ENCODE results near the gene AMER2.

Gene AMER2

DNA sequence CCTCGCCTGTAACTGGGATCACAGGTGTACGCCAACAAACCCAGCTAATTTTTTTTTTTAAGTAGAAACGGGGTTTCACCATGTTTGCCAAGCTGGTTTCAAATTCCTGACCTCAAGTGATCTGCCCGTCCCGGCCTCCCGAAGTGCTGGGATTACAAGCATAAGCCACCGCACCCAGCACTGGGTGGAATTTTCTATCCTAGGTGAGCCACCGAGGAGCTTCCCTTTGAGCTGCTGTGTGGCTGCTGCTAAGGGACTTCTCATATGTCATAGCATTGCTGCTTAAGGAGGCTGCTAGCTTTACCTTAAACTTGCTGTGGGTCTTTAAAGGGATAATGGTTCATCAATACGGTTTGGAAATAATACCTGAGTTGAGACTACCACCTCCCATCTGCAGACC, 2.9 kb upstream of the AMER2 start:
- Histone ChIP-seq H3K27ac (ENCODE audit: low read depth, low read length) (no peak overlapping the region), H3K36me3 (ENCODE audit: control insufficient read depth in 5 of 5, insufficient read depth in 5 of 5, low read length in 5 of 5) (no peaks in the 10 kb centered on the region), H3K4me3 (ENCODE audit: low read depth in 1 of 5, low read length in 5 of 5) (no peak overlapping the region), H3K9me3 (ENCODE audit: control insufficient read depth in 5 of 5, low read length in 5 of 5) (peaks cover 0 to 10% (median 0%) of the 10 kb centered on the region in 5 donors), H3K9ac (ENCODE audit: low read length in 5 of 5) (no peak overlapping the region), H3K27me3 (ENCODE audit: control insufficient read depth in 5 of 5, insufficient read depth in 4 of 5, low read length in 5 of 5) (peaks cover 30 to 55% (median 42%) of the 10 kb centered on the region in 5 donors), H3K4me1 (ENCODE audit: control insufficient read depth in 5 of 5, insufficient read depth in 5 of 5, low read length in 5 of 5) (peaks cover 3 to 18% (median 16%) of the 10 kb centered on the region in 5 donors)

DNA sequence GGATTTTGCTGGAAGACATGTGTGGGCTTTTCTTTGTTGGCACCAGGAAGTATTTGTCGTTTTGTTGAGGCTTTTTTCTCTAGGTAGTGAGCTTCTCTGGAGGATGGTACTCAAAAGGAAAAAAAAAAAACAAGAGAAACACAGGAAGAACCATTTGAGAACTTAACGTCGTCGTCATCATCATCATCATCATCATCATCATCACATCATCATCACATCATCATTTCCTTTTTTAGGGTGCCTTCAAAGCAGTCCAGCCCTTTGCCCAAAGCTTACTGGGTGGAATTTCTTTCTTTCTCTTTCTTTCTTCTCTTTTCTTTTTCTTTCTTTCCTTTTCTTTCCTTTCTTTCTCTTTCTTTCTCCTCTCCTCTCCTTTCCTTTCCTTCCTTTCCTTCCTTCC, 2.2 kb upstream of the AMER2 start:
- no peak overlapping the region for H3K4me3 ChIP-seq (ENCODE audit: low read depth in 1 of 5, low read length in 5 of 5)
- peaks cover 0 to 6% (median 0%) of the 10 kb centered on the region in 5 donors for H3K9me3 ChIP-seq (ENCODE audit: control insufficient read depth in 5 of 5, low read length in 5 of 5)
- no peaks in the 10 kb centered on the region for H3K36me3 ChIP-seq (ENCODE audit: control insufficient read depth in 5 of 5, insufficient read depth in 5 of 5, low read length in 5 of 5)
- no peak overlapping the region for H3K27ac ChIP-seq (ENCODE audit: low read depth, low read length)
- H3K27me3 ChIP-seq (ENCODE audit: control insufficient read depth in 5 of 5, insufficient read depth in 4 of 5, low read length in 5 of 5), result peaks cover 35 to 56% (median 46%) of the 10 kb centered on the region in 5 donors
- no peak overlapping the region for H3K9ac ChIP-seq (ENCODE audit: low read length in 5 of 5)
- peaks cover 3 to 18% (median 16%) of the 10 kb centered on the region in 5 donors for H3K4me1 ChIP-seq (ENCODE audit: control insufficient read depth in 5 of 5, insufficient read depth in 5 of 5, low read length in 5 of 5)

DNA sequence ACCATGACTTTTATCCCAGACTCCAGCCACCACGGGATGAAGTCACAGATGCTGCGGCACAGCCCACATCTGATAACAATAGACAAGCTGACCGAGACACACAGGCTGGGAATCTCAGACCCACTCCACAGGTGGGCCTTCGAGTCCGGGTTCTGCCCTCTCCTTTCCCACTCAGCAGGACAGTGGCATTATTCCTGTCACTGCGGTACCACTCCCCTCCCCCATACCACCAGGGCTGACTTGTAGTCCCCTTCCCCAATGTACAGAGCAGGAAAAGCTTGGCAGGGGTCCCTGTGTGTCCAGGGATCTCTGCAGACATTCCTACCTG, 179 bp upstream of the AMER2 start:
- no peak overlapping the region for H3K27ac ChIP-seq (ENCODE audit: low read depth, low read length)
- no peaks in the 10 kb centered on the region for H3K36me3 ChIP-seq (ENCODE audit: control insufficient read depth in 5 of 5, insufficient read depth in 5 of 5, low read length in 5 of 5)
- H3K4me1 ChIP-seq (ENCODE audit: control insufficient read depth in 5 of 5, insufficient read depth in 5 of 5, low read length in 5 of 5), result peaks cover 3 to 18% (median 16%) of the 10 kb centered on the region in 5 donors
- peak overlapping the region in 2 of 5 donors; percentile 60 to 61 for H3K4me3 ChIP-seq (ENCODE audit: low read depth in 1 of 5, low read length in 5 of 5)
- peaks cover 35 to 52% (median 46%) of the 10 kb centered on the region in 5 donors for H3K27me3 ChIP-seq (ENCODE audit: control insufficient read depth in 5 of 5, insufficient read depth in 4 of 5, low read length in 5 of 5)
- no peaks in the 10 kb centered on the region for H3K9me3 ChIP-seq (ENCODE audit: control insufficient read depth in 5 of 5, low read length in 5 of 5)
- H3K9ac ChIP-seq (ENCODE audit: low read length in 5 of 5), result no peak overlapping the region

DNA sequence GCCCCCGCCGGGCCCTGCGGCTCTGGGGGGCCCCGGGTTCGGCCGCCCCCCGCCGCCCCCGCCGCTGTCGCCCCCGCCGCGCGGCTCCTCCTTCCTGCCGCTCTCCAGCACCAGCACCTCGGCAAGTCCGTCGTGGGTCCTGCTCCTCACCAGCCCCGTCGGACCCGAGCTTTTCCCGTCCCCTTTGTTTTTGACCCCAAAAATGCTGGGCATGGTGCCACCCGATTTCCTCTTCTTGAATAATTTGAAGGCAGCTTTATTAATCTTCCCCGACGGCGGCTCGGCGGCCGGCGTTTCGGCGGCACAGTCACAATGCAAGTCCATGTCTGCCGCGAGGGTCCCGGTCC, 945 bp downstream of the AMER2 start:
- Histone ChIP-seq H3K9ac (ENCODE audit: low read length in 5 of 5) (no peak overlapping the region), H3K4me3 (ENCODE audit: low read depth in 1 of 5, low read length in 5 of 5) (peak overlapping the region in 4 of 5 donors; percentile 39 to 61 (median 58)), H3K27ac (ENCODE audit: low read depth, low read length) (no peak overlapping the region), H3K4me1 (ENCODE audit: control insufficient read depth in 5 of 5, insufficient read depth in 5 of 5, low read length in 5 of 5) (peaks cover 3 to 18% (median 16%) of the 10 kb centered on the region in 5 donors), H3K9me3 (ENCODE audit: control insufficient read depth in 5 of 5, low read length in 5 of 5) (no peaks in the 10 kb centered on the region), H3K27me3 (ENCODE audit: control insufficient read depth in 5 of 5, insufficient read depth in 4 of 5, low read length in 5 of 5) (peaks cover 35 to 47% (median 40%) of the 10 kb centered on the region in 5 donors), H3K36me3 (ENCODE audit: control insufficient read depth in 5 of 5, insufficient read depth in 5 of 5, low read length in 5 of 5) (no peaks in the 10 kb centered on the region)

DNA sequence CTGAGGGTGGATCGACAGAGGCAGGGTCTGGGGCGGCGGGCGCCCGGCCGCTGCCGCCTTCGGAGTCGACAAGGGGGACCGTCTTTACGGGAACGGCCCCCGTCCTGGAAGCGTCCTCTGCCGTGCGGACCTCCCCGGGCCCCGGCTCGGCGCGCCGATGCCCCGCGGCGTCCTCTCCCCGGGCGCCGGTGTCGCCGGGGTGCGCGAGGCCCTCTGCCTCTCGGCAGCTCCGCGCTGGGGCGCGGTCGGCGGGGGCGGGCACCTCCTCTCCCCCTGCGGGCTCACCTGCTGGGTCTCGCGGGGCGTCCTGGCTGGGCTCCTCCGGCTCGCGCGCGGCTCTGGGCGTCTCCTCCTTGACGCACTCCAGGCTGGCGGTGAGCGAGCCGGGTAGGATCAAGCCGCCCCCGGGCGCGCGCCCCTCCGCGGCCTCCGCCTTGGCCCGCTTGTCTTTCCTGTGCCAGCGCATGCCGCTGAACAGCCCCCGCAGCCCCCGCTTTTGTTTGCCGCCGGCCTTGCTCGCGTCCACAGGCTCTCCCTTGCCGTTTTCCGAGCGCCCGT, 1.5 kb downstream of the AMER2 start:
- H3K9ac ChIP-seq (ENCODE audit: low read length in 5 of 5), result no peak overlapping the region
- H3K9me3 ChIP-seq (ENCODE audit: control insufficient read depth in 5 of 5, low read length in 5 of 5), result no peaks in the 10 kb centered on the region
- H3K27ac ChIP-seq (ENCODE audit: low read depth, low read length), result no peak overlapping the region
- no peaks in the 10 kb centered on the region for H3K36me3 ChIP-seq (ENCODE audit: control insufficient read depth in 5 of 5, insufficient read depth in 5 of 5, low read length in 5 of 5)
- H3K4me3 ChIP-seq (ENCODE audit: low read depth in 1 of 5, low read length in 5 of 5), result peak overlapping the region in 1 of 5 donors; percentile 16
- H3K27me3 ChIP-seq (ENCODE audit: control insufficient read depth in 5 of 5, insufficient read depth in 4 of 5, low read length in 5 of 5), result peaks cover 29 to 42% (median 36%) of the 10 kb centered on the region in 5 donors
- H3K4me1 ChIP-seq (ENCODE audit: control insufficient read depth in 5 of 5, insufficient read depth in 5 of 5, low read length in 5 of 5), result peaks cover 3 to 18% (median 16%) of the 10 kb centered on the region in 5 donors

DNA sequence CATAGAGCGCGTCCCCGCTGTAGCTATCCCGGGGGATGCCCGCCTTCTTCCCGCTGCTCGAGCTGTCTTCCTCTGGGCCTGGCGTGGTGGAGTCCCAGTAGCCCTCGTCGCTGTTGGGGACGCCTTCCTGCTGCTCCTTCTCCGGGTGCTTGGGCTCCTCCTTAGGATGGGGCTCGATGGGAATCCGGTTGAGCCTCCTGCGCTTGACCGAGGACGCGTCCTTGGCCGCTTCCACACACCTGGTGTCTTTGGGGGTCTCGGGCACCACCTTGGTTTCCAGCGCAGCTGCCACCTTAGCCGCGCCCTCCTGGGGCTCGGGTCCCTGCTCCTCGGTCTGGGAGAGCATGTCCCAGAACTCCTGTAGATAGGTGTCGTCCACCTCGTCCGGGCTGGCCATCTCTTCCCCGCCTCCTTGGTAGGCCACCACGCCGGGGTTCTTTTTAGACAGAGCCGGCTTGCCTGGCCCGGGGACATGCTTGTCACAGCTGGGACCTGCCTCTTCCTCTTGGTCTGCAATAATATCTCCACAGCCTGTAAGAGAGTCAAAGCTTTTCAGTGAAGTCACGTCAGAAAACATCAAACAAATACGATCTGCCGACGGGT, 2.0 kb downstream of the AMER2 start:
- Histone ChIP-seq H3K36me3 (ENCODE audit: control insufficient read depth in 5 of 5, insufficient read depth in 5 of 5, low read length in 5 of 5) (no peaks in the 10 kb centered on the region), H3K4me3 (ENCODE audit: low read depth in 1 of 5, low read length in 5 of 5) (no peak overlapping the region), H3K27me3 (ENCODE audit: control insufficient read depth in 5 of 5, insufficient read depth in 4 of 5, low read length in 5 of 5) (peaks cover 25 to 36% (median 34%) of the 10 kb centered on the region in 5 donors), H3K9me3 (ENCODE audit: control insufficient read depth in 5 of 5, low read length in 5 of 5) (no peaks in the 10 kb centered on the region), H3K9ac (ENCODE audit: low read length in 5 of 5) (no peak overlapping the region), H3K27ac (ENCODE audit: low read depth, low read length) (no peak overlapping the region), H3K4me1 (ENCODE audit: control insufficient read depth in 5 of 5, insufficient read depth in 5 of 5, low read length in 5 of 5) (peaks cover 3 to 18% (median 16%) of the 10 kb centered on the region in 5 donors)

DNA sequence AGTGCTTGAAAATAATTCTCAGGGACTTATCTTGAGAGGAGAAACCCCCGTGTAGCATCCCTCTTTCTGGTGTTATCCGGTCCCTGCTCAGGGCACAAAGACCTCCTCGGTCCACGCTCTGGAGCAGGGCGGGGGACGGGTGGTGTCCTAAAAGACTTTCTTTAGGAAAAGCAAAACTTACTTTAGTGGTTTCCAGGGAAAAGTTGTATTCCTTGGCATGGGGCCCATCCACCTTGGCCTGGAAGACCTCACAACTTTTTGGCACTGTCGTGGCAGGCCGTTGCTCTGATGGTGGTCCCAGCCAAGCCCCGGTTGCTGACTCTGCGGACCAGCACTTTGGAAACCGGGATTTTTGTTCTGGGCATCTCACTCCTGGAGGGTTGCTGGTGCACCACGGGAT, 2.7 kb downstream of the AMER2 start:
- H3K27me3 ChIP-seq (ENCODE audit: control insufficient read depth in 5 of 5, insufficient read depth in 4 of 5, low read length in 5 of 5), result peaks cover 24 to 35% (median 33%) of the 10 kb centered on the region in 5 donors
- no peak overlapping the region for H3K27ac ChIP-seq (ENCODE audit: low read depth, low read length)
- H3K9ac ChIP-seq (ENCODE audit: low read length in 5 of 5), result no peak overlapping the region

DNA sequence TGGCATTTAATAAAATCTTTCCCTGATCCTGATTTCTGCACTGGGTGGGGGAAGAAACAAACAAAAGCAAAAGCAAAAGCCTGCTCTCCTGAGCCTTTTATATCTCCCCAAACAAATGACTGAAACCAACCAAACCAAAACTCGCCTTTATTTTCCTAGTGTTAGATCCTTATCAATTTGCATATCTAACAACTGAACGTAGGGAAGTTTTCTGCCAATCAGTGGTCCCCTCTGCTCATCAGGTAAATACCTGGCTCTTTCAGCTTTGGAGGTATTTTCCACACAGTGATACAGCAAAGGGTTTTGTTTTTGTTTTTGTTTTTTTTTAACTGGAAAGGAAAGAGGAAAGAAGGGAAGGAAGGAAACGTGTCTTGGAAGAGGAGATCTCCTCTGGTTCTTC, 3.3 kb downstream of the AMER2 start:
- H3K9me3 ChIP-seq (ENCODE audit: control insufficient read depth in 5 of 5, low read length in 5 of 5), result no peaks in the 10 kb centered on the region
- H3K9ac ChIP-seq (ENCODE audit: low read length in 5 of 5), result no peak overlapping the region
- peaks cover 24 to 33% (median 32%) of the 10 kb centered on the region in 5 donors for H3K27me3 ChIP-seq (ENCODE audit: control insufficient read depth in 5 of 5, insufficient read depth in 4 of 5, low read length in 5 of 5)
- H3K4me3 ChIP-seq (ENCODE audit: low read depth in 1 of 5, low read length in 5 of 5), result no peak overlapping the region
- H3K4me1 ChIP-seq (ENCODE audit: control insufficient read depth in 5 of 5, insufficient read depth in 5 of 5, low read length in 5 of 5), result peaks cover 3 to 18% (median 16%) of the 10 kb centered on the region in 5 donors
- no peaks in the 10 kb centered on the region for H3K36me3 ChIP-seq (ENCODE audit: control insufficient read depth in 5 of 5, insufficient read depth in 5 of 5, low read length in 5 of 5)
- H3K27ac ChIP-seq (ENCODE audit: low read depth, low read length), result no peak overlapping the region

More for the DNA sequence above, 2.7 kb downstream of the AMER2 start:
- Histone ChIP-seq H3K9me3 (ENCODE audit: control insufficient read depth in 5 of 5, low read length in 5 of 5) (no peaks in the 10 kb centered on the region), H3K4me1 (ENCODE audit: control insufficient read depth in 5 of 5, insufficient read depth in 5 of 5, low read length in 5 of 5) (peaks cover 3 to 18% (median 16%) of the 10 kb centered on the region in 5 donors), H3K4me3 (ENCODE audit: low read depth in 1 of 5, low read length in 5 of 5) (no peak overlapping the region), H3K36me3 (ENCODE audit: control insufficient read depth in 5 of 5, insufficient read depth in 5 of 5, low read length in 5 of 5) (no peaks in the 10 kb centered on the region)

DNA sequence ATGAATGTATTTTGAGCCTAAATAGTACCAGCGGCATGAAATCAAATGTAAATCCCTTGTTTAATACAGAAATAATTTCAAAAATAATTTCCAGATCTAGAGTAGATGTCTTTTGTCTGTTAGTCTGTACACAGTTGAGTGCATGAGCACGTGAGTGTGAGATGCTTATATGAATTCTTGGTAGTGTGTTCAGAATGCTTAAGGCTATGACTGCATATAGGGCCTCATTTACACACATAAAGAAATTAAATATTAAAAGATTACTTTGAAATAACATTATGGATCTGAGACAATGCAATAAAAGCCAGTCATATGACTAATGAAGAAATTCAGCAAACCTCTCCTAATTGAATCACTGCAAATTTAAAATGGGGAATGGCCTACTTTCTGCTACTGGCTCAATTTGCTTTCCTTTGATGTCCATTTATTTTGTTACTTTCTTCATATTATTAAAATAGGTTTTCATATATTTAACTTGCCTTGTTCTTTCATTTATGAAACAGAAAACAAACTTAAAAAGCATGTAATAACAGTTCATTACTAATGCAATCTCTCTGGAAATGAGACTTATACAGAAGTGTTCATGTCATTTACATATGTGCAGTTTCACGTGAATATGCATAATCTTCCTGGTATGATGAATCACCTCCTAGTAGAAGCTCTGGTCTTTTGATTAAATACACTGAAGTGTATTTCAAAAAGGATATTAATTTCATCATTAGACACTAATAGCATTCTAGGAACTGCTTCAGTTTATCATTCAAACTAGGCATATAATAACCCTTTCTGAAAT, 4.5 kb downstream of the AMER2 start:
- Histone ChIP-seq H3K4me3 (ENCODE audit: low read depth in 1 of 5, low read length in 5 of 5) (no peak overlapping the region), H3K9me3 (ENCODE audit: control insufficient read depth in 5 of 5, low read length in 5 of 5) (no peaks in the 10 kb centered on the region), H3K27me3 (ENCODE audit: control insufficient read depth in 5 of 5, insufficient read depth in 4 of 5, low read length in 5 of 5) (peaks cover 16 to 24% (median 22%) of the 10 kb centered on the region in 5 donors), H3K36me3 (ENCODE audit: control insufficient read depth in 5 of 5, insufficient read depth in 5 of 5, low read length in 5 of 5) (no peaks in the 10 kb centered on the region), H3K9ac (ENCODE audit: low read length in 5 of 5) (no peak overlapping the region), H3K27ac (ENCODE audit: low read depth, low read length) (no peak overlapping the region), H3K4me1 (ENCODE audit: control insufficient read depth in 5 of 5, insufficient read depth in 5 of 5, low read length in 5 of 5) (peaks cover 3 to 18% (median 16%) of the 10 kb centered on the region in 5 donors)

DNA sequence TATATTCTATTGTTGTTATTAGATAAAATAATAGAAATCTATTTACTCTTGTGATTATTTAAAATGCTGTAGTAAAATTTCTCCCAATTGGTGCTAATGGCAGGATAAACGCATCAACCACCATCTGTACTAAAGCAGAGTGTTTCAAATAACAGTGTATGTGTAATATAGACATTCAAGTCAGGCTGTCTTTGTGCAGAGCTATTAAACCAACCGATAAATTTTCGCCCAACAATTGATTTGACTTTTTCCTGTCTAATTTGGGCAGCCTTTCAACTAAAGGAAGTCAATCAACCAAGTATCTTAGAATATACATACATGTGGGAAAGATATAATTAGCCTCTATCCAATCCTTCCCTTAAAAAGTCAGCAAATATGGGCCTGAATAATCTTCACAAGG, 5.8 kb downstream of the AMER2 start:
- Histone ChIP-seq H3K4me3 (ENCODE audit: low read depth in 1 of 5, low read length in 5 of 5) (no peak overlapping the region), H3K27me3 (ENCODE audit: control insufficient read depth in 5 of 5, insufficient read depth in 4 of 5, low read length in 5 of 5) (peaks cover 6 to 11% (median 11%) of the 10 kb centered on the region in 5 donors), H3K9me3 (ENCODE audit: control insufficient read depth in 5 of 5, low read length in 5 of 5) (no peaks in the 10 kb centered on the region), H3K27ac (ENCODE audit: low read depth, low read length) (no peak overlapping the region), H3K9ac (ENCODE audit: low read length in 5 of 5) (no peak overlapping the region), H3K36me3 (ENCODE audit: control insufficient read depth in 5 of 5, insufficient read depth in 5 of 5, low read length in 5 of 5) (no peaks in the 10 kb centered on the region), H3K4me1 (ENCODE audit: control insufficient read depth in 5 of 5, insufficient read depth in 5 of 5, low read length in 5 of 5) (peaks cover 0 to 8% (median 5%) of the 10 kb centered on the region in 5 donors)
